Measurements from ENCODE around the gene SLC16A10. TPM values are rescaled to one million over a fixed set of nuclear protein-coding genes. Genes with fewer than 3 reads are reported as not detected.

The SLC16A10 gene
- total and polyA plus RNA-seq, 2 of the 13 experiments (the other 11 are each of a cell fraction or from before 2014, with no cell fraction given) = 8.2 to 20.1 TPM

- TF ChIP-seq ZSCAN5A (CRISPR knock-in tag; IDR thresholded peaks at IDR 0.05; ENCODE audit: borderline replicate concordance) = no peak
- peak; percentile 53; the same call in 1 of the 2 replicates for TF ChIP-seq NRL (CRISPR knock-in tag; IDR thresholded peaks at IDR 0.05; ENCODE audit: borderline replicate concordance)
- TF ChIP-seq SALL1 (CRISPR knock-in tag; IDR thresholded peaks at IDR 0.05) = peak; percentile 43
- 0 out of 2 replicates have a peak, but pooled peaks have one; percentile 11 for TF ChIP-seq NR2F6 (IDR thresholded peaks at IDR 0.05)
- no peak for TF ChIP-seq NR2F6 (CRISPR knock-in tag; IDR thresholded peaks at IDR 0.05)
- TF ChIP-seq PATZ1 (CRISPR knock-in tag; IDR thresholded peaks at IDR 0.05) = peak; percentile 60
- TF ChIP-seq PHF21A (CRISPR knock-in tag; IDR thresholded peaks at IDR 0.05) = peak; percentile 56; the same call in 1 of the 2 replicates
- no peak for TF ChIP-seq CAMTA2 (CRISPR knock-in tag; IDR thresholded peaks at IDR 0.05; ENCODE audit: borderline replicate concordance)
- TF ChIP-seq PRDM4 (CRISPR knock-in tag; IDR thresholded peaks at IDR 0.05; ENCODE audit: borderline replicate concordance) = no peak
- peak; percentile 6; the same call in 1 of the 2 replicates for TF ChIP-seq ZNF687 (CRISPR knock-in tag; IDR thresholded peaks at IDR 0.05)
- 0 out of 2 replicates have a peak, but pooled peaks have one; percentile 54 for TF ChIP-seq TGIF2 (CRISPR knock-in tag; IDR thresholded peaks at IDR 0.05)
- TF ChIP-seq RBFOX2 (IDR thresholded peaks at IDR 0.05; ENCODE audit: low read depth, low read length) = peak; percentile 10
- 0 out of 2 replicates have a peak, but pooled peaks have one; percentile 40 for TF ChIP-seq MYPOP (CRISPR knock-in tag; IDR thresholded peaks at IDR 0.05)
- peak; percentile 9; the same call in 1 of the 2 replicates for TF ChIP-seq HNF4G (IDR thresholded peaks at IDR 0.05; ENCODE audit: borderline replicate concordance, low read depth, low read length)
- TF ChIP-seq HNF4G (CRISPR knock-in tag; IDR thresholded peaks at IDR 0.05; ENCODE audit: borderline replicate concordance, low read depth) = no peak
- TF ChIP-seq HNRNPK (IDR thresholded peaks at IDR 0.05; ENCODE audit: low read depth, low read length, poor library complexity, severe bottlenecking) = no peak
- TF ChIP-seq ISL2 (CRISPR knock-in tag; IDR thresholded peaks at IDR 0.05) = peak; percentile 23; the same call in 1 of the 2 replicates
Observed at GRCh38 chr6:111087871-111088667, 766 bp downstream of the SLC16A10 start (continued).
